ENCODE measurements around the gene TEC.

Gene TEC

GRCh38 chr4:48149827-48150370, 119.7 kb downstream of the TEC start:
- no peak overlapping the region for H3K14ac ChIP-seq (ENCODE audit: low read length)
- no peak overlapping the region for H3K23ac ChIP-seq (ENCODE audit: low read depth, low read length, poor library complexity)
- H3K36me3 ChIP-seq (replicated peaks in 1 of 2; ENCODE audit: control insufficient read depth in 2 of 2, insufficient read depth in 2 of 2, low read length in 2 of 2): no peaks in the 10 kb centered on the region
- H3K27ac ChIP-seq (replicated peaks; ENCODE audit: low read length): no peak overlapping the region
- H4K8ac ChIP-seq (ENCODE audit: low read depth, low read length): no peak overlapping the region
- H3K79me1 ChIP-seq (ENCODE audit: low read depth, low read length): no peaks in the 10 kb centered on the region
- H3K4me2 ChIP-seq (ENCODE audit: insufficient read depth, low read length, poor library complexity, severe bottlenecking): no peak overlapping the region
- WGBS, 2 donors (ENCODE audit: extremely low coverage in 2 of 2, insufficient read length in 2 of 2, insufficient replicate concordance in 1 of 2): no CpG with 5 or more reads among the region's 3 CpGs
- no peak overlapping the region for H4K91ac ChIP-seq (ENCODE audit: low read depth, low read length, poor library complexity)
- H2BK12ac ChIP-seq (ENCODE audit: low read length): no peak overlapping the region
- no peak overlapping the region for H2AK5ac ChIP-seq (ENCODE audit: low read depth, low read length)
- no peak overlapping the region for H3K9ac ChIP-seq (ENCODE audit: low read depth, low read length, poor library complexity)
- no peak overlapping the region for H2BK15ac ChIP-seq (ENCODE audit: low read length)
- no peak overlapping the region for H3K4me3 ChIP-seq (ENCODE audit: low read length in 2 of 2)
- H3K4me1 ChIP-seq (ENCODE audit: control insufficient read depth in 2 of 2, insufficient read depth in 1 of 2, low read depth in 1 of 2, low read length in 2 of 2): no peaks in the 10 kb centered on the region
- no peak overlapping the region for H3K18ac ChIP-seq (ENCODE audit: low read length)
- DNase-seq (ENCODE audit: low spot score): no peak
- H3K9me3 ChIP-seq (replicated peaks in 1 of 2; ENCODE audit: control insufficient read depth in 2 of 2, insufficient read depth in 1 of 2, low read depth in 1 of 2, low read length in 2 of 2): peaks cover 0 to 3% of the 10 kb centered on the region in 2 donors
- no peaks in the 10 kb centered on the region for H3K27me3 ChIP-seq (ENCODE audit: control insufficient read depth in 3 of 3, insufficient read depth in 3 of 3, low read depth in 1 of 3, low read length in 3 of 3)
- no peak overlapping the region for H2BK5ac ChIP-seq (ENCODE audit: low read length)
- H2AFZ ChIP-seq (ENCODE audit: low read length): no peak overlapping the region
- no peak overlapping the region for H3K4ac ChIP-seq (ENCODE audit: low read length)
- H2BK120ac ChIP-seq (ENCODE audit: low read depth, low read length): no peak overlapping the region

GRCh38 chr4:48147621-48148020, 122.0 kb downstream of the TEC start:
- DNase-seq (ENCODE audit: low spot score): no peak
- Histone ChIP-seq H2BK12ac (ENCODE audit: low read length) (no peak overlapping the region), H3K18ac (ENCODE audit: low read length) (no peak overlapping the region), H3K27ac (replicated peaks; ENCODE audit: low read length) (no peak overlapping the region), H3K27me3 (ENCODE audit: control insufficient read depth in 3 of 3, insufficient read depth in 3 of 3, low read depth in 1 of 3, low read length in 3 of 3) (no peaks in the 10 kb centered on the region), H3K4me3 (ENCODE audit: low read length in 2 of 2) (no peak overlapping the region), H2BK120ac (ENCODE audit: low read depth, low read length) (no peak overlapping the region), H3K79me1 (ENCODE audit: low read depth, low read length) (no peaks in the 10 kb centered on the region), H2AFZ (ENCODE audit: low read length) (no peak overlapping the region), H3K9ac (ENCODE audit: low read depth, low read length, poor library complexity) (no peak overlapping the region), H3K4me1 (ENCODE audit: control insufficient read depth in 2 of 2, insufficient read depth in 1 of 2, low read depth in 1 of 2, low read length in 2 of 2) (no peaks in the 10 kb centered on the region), H2BK5ac (ENCODE audit: low read length) (no peak overlapping the region), H4K91ac (ENCODE audit: low read depth, low read length, poor library complexity) (no peak overlapping the region), H3K4me2 (ENCODE audit: insufficient read depth, low read length, poor library complexity, severe bottlenecking) (no peak overlapping the region), H3K14ac (ENCODE audit: low read length) (no peak overlapping the region), H3K9me3 (replicated peaks in 1 of 2; ENCODE audit: control insufficient read depth in 2 of 2, insufficient read depth in 1 of 2, low read depth in 1 of 2, low read length in 2 of 2) (peaks cover 0 to 3% of the 10 kb centered on the region in 2 donors), H2AK5ac (ENCODE audit: low read depth, low read length) (no peak overlapping the region), H3K23ac (ENCODE audit: low read depth, low read length, poor library complexity) (no peak overlapping the region), H4K8ac (ENCODE audit: low read depth, low read length) (no peak overlapping the region), H2BK15ac (ENCODE audit: low read length) (no peak overlapping the region), H3K4ac (ENCODE audit: low read length) (no peak overlapping the region), H3K36me3 (replicated peaks in 1 of 2; ENCODE audit: control insufficient read depth in 2 of 2, insufficient read depth in 2 of 2, low read length in 2 of 2) (no peaks in the 10 kb centered on the region)
- no CpG with 5 or more reads among the region's 1 CpG for WGBS, 2 donors (ENCODE audit: extremely low coverage in 2 of 2, insufficient read length in 2 of 2, insufficient replicate concordance in 1 of 2)

GRCh38 chr4:48141048-48141447, 128.6 kb downstream of the TEC start:
- Histone ChIP-seq H3K23ac (ENCODE audit: low read depth, low read length, poor library complexity) (no peak overlapping the region), H3K4ac (ENCODE audit: low read length) (no peak overlapping the region), H2AFZ (ENCODE audit: low read length) (no peak overlapping the region), H3K4me1 (ENCODE audit: control insufficient read depth in 2 of 2, insufficient read depth in 1 of 2, low read depth in 1 of 2, low read length in 2 of 2) (no peaks in the 10 kb centered on the region), H3K18ac (ENCODE audit: low read length) (no peak overlapping the region), H3K27ac (replicated peaks; ENCODE audit: low read length) (no peak overlapping the region), H2AK5ac (ENCODE audit: low read depth, low read length) (no peak overlapping the region), H2BK15ac (ENCODE audit: low read length) (no peak overlapping the region), H3K14ac (ENCODE audit: low read length) (no peak overlapping the region), H3K4me3 (ENCODE audit: low read length in 2 of 2) (no peak overlapping the region), H3K9ac (ENCODE audit: low read depth, low read length, poor library complexity) (no peak overlapping the region), H3K4me2 (ENCODE audit: insufficient read depth, low read length, poor library complexity, severe bottlenecking) (no peak overlapping the region), H2BK12ac (ENCODE audit: low read length) (no peak overlapping the region), H4K8ac (ENCODE audit: low read depth, low read length) (no peak overlapping the region), H2BK5ac (ENCODE audit: low read length) (no peak overlapping the region), H2BK120ac (ENCODE audit: low read depth, low read length) (no peak overlapping the region), H3K27me3 (ENCODE audit: control insufficient read depth in 3 of 3, insufficient read depth in 3 of 3, low read depth in 1 of 3, low read length in 3 of 3) (no peaks in the 10 kb centered on the region), H3K9me3 (replicated peaks in 1 of 2; ENCODE audit: control insufficient read depth in 2 of 2, insufficient read depth in 1 of 2, low read depth in 1 of 2, low read length in 2 of 2) (no peaks in the 10 kb centered on the region), H4K91ac (ENCODE audit: low read depth, low read length, poor library complexity) (no peak overlapping the region), H3K36me3 (replicated peaks in 1 of 2; ENCODE audit: control insufficient read depth in 2 of 2, insufficient read depth in 2 of 2, low read length in 2 of 2) (no peaks in the 10 kb centered on the region), H3K79me1 (ENCODE audit: low read depth, low read length) (no peaks in the 10 kb centered on the region)
- no CpG with 5 or more reads among the region's 2 CpGs for WGBS, 2 donors (ENCODE audit: extremely low coverage in 2 of 2, insufficient read length in 2 of 2, insufficient replicate concordance in 1 of 2)
- no peak for DNase-seq (ENCODE audit: low spot score)

GRCh38 chr4:48139691-48140090, 129.9 kb downstream of the TEC start:
- Histone ChIP-seq H3K4me2 (ENCODE audit: insufficient read depth, low read length, poor library complexity, severe bottlenecking) (no peak overlapping the region), H3K79me1 (ENCODE audit: low read depth, low read length) (no peaks in the 10 kb centered on the region), H3K23ac (ENCODE audit: low read depth, low read length, poor library complexity) (no peak overlapping the region), H3K9me3 (replicated peaks in 1 of 2; ENCODE audit: control insufficient read depth in 2 of 2, insufficient read depth in 1 of 2, low read depth in 1 of 2, low read length in 2 of 2) (no peaks in the 10 kb centered on the region), H2BK12ac (ENCODE audit: low read length) (no peak overlapping the region), H2BK15ac (ENCODE audit: low read length) (no peak overlapping the region), H2BK5ac (ENCODE audit: low read length) (no peak overlapping the region), H3K4me3 (ENCODE audit: low read length in 2 of 2) (no peak overlapping the region), H2BK120ac (ENCODE audit: low read depth, low read length) (no peak overlapping the region), H3K27ac (replicated peaks; ENCODE audit: low read length) (no peak overlapping the region), H2AK5ac (ENCODE audit: low read depth, low read length) (no peak overlapping the region), H3K14ac (ENCODE audit: low read length) (no peak overlapping the region), H3K27me3 (ENCODE audit: control insufficient read depth in 3 of 3, insufficient read depth in 3 of 3, low read depth in 1 of 3, low read length in 3 of 3) (no peaks in the 10 kb centered on the region), H3K36me3 (replicated peaks in 1 of 2; ENCODE audit: control insufficient read depth in 2 of 2, insufficient read depth in 2 of 2, low read length in 2 of 2) (no peaks in the 10 kb centered on the region), H4K8ac (ENCODE audit: low read depth, low read length) (no peak overlapping the region), H3K9ac (ENCODE audit: low read depth, low read length, poor library complexity) (no peak overlapping the region), H2AFZ (ENCODE audit: low read length) (no peak overlapping the region), H3K4ac (ENCODE audit: low read length) (no peak overlapping the region), H4K91ac (ENCODE audit: low read depth, low read length, poor library complexity) (no peak overlapping the region), H3K18ac (ENCODE audit: low read length) (no peak overlapping the region), H3K4me1 (ENCODE audit: control insufficient read depth in 2 of 2, insufficient read depth in 1 of 2, low read depth in 1 of 2, low read length in 2 of 2) (no peaks in the 10 kb centered on the region)
- no peak for DNase-seq (ENCODE audit: low spot score)
- WGBS, 2 donors (ENCODE audit: extremely low coverage in 2 of 2, insufficient read length in 2 of 2, insufficient replicate concordance in 1 of 2): no CpG with 5 or more reads among the region's 3 CpGs

Data from neuronal stem cell (in vitro differentiated cells).